Peyer's patch (tissue), 4 donors: Measurements from ENCODE around the gene VAT1. TPM values are rescaled to one million over a fixed set of nuclear protein-coding genes. Genes with fewer than 3 reads are reported as not detected.
"Not testable (repeated sequence)": the region's sequence is repeated elsewhere in the genome, so short reads cannot be mapped to it uniquely, and the experiment has no call there.

Experiments used
- DNase-seq, 3 donors: peaks; one replicate each; pipeline ENCODE4 v3.0.0-alpha.2; 2017 to 2019
- H3K27ac ChIP-seq, 4 donors: fragments of 200-600 bp; sonication (generic); one replicate each; pipeline ENCODE4 v1.5.1; 2016 to 2019
- H3K27me3 ChIP-seq, 2 donors: fragments of 200-600 bp; sonication (generic); one replicate each; pipeline ENCODE4 v1.5.1; 2019
- H3K36me3 ChIP-seq, 3 donors: fragments of 200-600 bp; sonication (generic); one replicate each; pipeline ENCODE4 v1.5.1; 2016 to 2019
- H3K4me1 ChIP-seq, 4 donors: fragments of 200-600 bp; sonication (generic); one replicate each; pipeline ENCODE4 v1.5.1; 2016 to 2019
- H3K4me3 ChIP-seq, 4 donors: fragments of 200-600 bp; sonication (generic); 1 replicate in 3 of 4; 2 replicates in 1 of 4; pipeline ENCODE4 v1.5.1; 2016 to 2019; ENCODE audit warnings: mild to moderate bottlenecking in 1 of 4
- H3K9me3 ChIP-seq, 4 donors: fragments of 200-600 bp; sonication (generic); one replicate each; pipeline ENCODE4 v1.5.1; 2016 to 2019; ENCODE audit warnings: mild to moderate bottlenecking in 1 of 4
- CTCF ChIP-seq, 6 experiments: fragments of 450-650 bp in 4 of 6; fragments of 200-600 bp in 2 of 6; sonication (generic) in 1 of 6; IDR thresholded peaks; one replicate each; pipeline ENCODE4 v1.5.1; 2017 to 2019; ENCODE audit warnings: antibody characterized with exemption in 6 of 6, mild to moderate bottlenecking in 3 of 6, moderate library complexity in 1 of 6
- POLR2A ChIP-seq, 2 donors: fragments of 450-650 bp; IDR thresholded peaks; one replicate each; pipeline ENCODE4 v1.5.1; 2017; ENCODE audit warnings: antibody characterized with exemption in 2 of 2, mild to moderate bottlenecking in 2 of 2, moderate library complexity in 2 of 2
- total RNA-seq, 4 donors: library from RNA; depleted of rRNA; stranded (reverse); fragments of >200 nt; gene quantifications; one replicate each; pipeline ENCODE4 v1.1.0, GENCODE V29; 2016

Gene VAT1
- total RNA-seq, 4 donors from 2014 or later: 52.8 to 97.8 (median 71.5) TPM

- peak; percentile 97 to 99 (median 98) for DNase-seq
- peak within 1 kb of the TSS; percentile 49 to 79 (median 68) for H3K4me3 ChIP-seq
- H3K27ac ChIP-seq: peak within 1 kb of the TSS; percentile 83 to 94 (median 92)
- no peaks in the 10 kb centered on the region for H3K27me3 ChIP-seq
- H3K4me1 ChIP-seq: peaks cover 0 to 10% (median 2%) of the 10 kb centered on the region in 4 donors
- no peaks in the 10 kb centered on the region for H3K9me3 ChIP-seq
- TF ChIP-seq CTCF (IDR thresholded peaks at IDR 0.05) (peak; percentile 89 to 98 (median 94)), POLR2A (IDR thresholded peaks at IDR 0.05) (peak; percentile 85 to 93)
- peaks cover 0 to 40% (median 0%) of the 10 kb centered on the region in 3 donors for H3K36me3 ChIP-seq
These were observed 23.9 kb downstream of the VAT1 start, which contains the start of gene RPL27 for GRCh38 chr17:42997984-42998938. TSS of gene RPL27 (plus strand) at chr17:42998419. CDS start at chr17:42998751, 332 bp downstream.

- Histone ChIP-seq H3K4me1 (peaks cover 0 to 10% (median 2%) of the 10 kb centered on the region in 4 donors), H3K36me3 (peaks cover 0 to 41% (median 0%) of the 10 kb centered on the region in 3 donors), H3K27ac (peak overlapping the region; percentile 83 to 94 (median 92)), H3K27me3 (no peaks in the 10 kb centered on the region), H3K9me3 (no peaks in the 10 kb centered on the region), H3K4me3 (peak overlapping the region in 3 of 4 donors; percentile 18 to 31 (median 21))
- no peak for TF ChIP-seq CTCF (IDR thresholded peaks at IDR 0.05)
- TF ChIP-seq POLR2A (IDR thresholded peaks at IDR 0.05): no peak
- no peak for DNase-seq
These were observed 24.7 kb downstream of the VAT1 start for GRCh38 chr17:42997390-42997983.

- H3K4me1 ChIP-seq, H3K27ac ChIP-seq, H3K4me3 ChIP-seq, DNase-seq, H3K9me3 ChIP-seq, H3K27me3 ChIP-seq: not testable (repeated sequence)
- H3K36me3 ChIP-seq: peaks cover 0 to 46% (median 0%) of the 10 kb centered on the region in 3 donors
These were observed 28.3 kb downstream of the VAT1 start for GRCh38 chr17:42993913-42994312.

- H3K4me3 ChIP-seq: no peak overlapping the region
- no peak overlapping the region for H3K27ac ChIP-seq
- no peak for DNase-seq
- peaks cover 0 to 5% (median 0%) of the 10 kb centered on the region in 4 donors for H3K4me1 ChIP-seq
- no peaks in the 10 kb centered on the region for H3K9me3 ChIP-seq
- TF ChIP-seq CTCF (IDR thresholded peaks at IDR 0.05): no peak
- TF ChIP-seq POLR2A (IDR thresholded peaks at IDR 0.05): no peak
- no peaks in the 10 kb centered on the region for H3K27me3 ChIP-seq
- peaks cover 0 to 57% (median 0%) of the 10 kb centered on the region in 3 donors for H3K36me3 ChIP-seq
These were observed 29.3 kb downstream of the VAT1 start for GRCh38 chr17:42992872-42993271.

GRCh38 chr17:42991471-42991870 lies 30.7 kb downstream of the VAT1 start:
- Histone ChIP-seq H3K4me3 (no peak overlapping the region), H3K4me1 (no peaks in the 10 kb centered on the region), H3K27ac (no peak overlapping the region), H3K9me3 (no peaks in the 10 kb centered on the region), H3K27me3 (no peaks in the 10 kb centered on the region), H3K36me3 (peaks cover 0 to 71% (median 0%) of the 10 kb centered on the region in 3 donors)
- no peak for DNase-seq
- no peak for TF ChIP-seq CTCF (IDR thresholded peaks at IDR 0.05)
- no peak for TF ChIP-seq POLR2A (IDR thresholded peaks at IDR 0.05)
